ENCODE measurements around the gene TEX2.

Gene TEX2

GRCh38 chr17:64269687-64270649 lies 6.9 kb upstream of the TEX2 start:
- DNase-seq = no peak

DNA sequence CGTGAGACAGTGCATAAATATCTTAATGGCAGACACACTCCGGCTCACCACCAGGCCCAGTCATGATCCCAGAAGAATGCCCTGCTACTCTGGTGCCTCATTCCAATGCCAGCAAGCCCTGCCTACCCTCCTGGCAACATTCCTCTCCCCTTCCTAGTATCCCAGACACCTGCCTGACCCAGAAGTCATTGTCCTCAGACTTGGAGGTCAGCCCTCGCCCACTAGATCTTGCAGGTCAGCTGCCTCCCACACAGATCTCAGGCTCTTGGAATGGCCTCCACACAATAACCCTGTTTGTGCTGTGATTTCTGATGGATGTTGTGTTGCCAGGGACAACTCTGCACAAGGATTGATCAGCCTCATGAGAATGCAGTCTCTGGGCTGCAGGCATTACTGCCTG lies 1.8 kb upstream of the TEX2 start:
- no peak for DNase-seq

DNA sequence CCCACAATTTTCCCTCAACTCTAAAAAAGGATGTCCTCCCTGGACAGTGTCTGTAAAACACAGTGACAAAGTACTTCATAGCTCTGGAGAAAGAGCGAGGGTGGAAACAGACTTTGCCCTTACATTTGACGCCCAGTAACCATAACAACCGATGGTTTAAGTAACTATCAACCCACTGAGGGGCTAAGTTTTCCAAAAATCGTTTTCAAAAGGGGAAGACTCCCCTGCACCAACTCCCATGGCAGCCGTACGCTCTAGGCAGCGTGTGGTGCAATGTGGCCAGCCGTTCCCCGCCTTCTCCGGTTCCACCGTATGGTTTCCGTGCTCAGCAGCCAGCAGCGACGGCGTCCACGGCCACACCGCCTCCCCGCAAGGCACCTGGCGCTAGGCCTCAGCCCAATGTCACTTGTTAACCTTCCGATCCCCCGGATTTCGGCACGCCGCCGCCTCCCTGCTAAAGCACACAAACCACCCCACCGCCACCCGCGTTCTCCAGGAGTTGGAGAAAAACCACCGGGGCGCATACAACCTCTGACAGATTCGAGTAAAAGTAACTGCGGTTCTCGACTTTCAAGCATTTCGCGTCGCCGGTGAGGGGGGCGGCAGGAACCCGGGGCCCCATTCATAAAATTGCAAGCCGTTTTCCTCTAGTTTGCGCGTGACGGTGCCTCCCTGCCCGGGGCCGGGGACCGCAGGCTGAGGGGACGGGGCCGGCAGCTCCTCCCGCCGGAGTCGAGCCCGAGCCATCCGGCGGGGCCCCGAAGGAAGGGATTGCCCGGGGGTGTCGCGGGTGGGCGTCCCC lies 661 bp downstream of the TEX2 start:
- DNase-seq = peak; percentile 65 to 69

GRCh38 chr17:64261417-64262145 lies 1.5 kb downstream of the TEX2 start:
- DNase-seq = no peak

- no peak for DNase-seq
Observed at GRCh38 chr17:64260886-64261285, 2.2 kb downstream of the TEX2 start.

DNA sequence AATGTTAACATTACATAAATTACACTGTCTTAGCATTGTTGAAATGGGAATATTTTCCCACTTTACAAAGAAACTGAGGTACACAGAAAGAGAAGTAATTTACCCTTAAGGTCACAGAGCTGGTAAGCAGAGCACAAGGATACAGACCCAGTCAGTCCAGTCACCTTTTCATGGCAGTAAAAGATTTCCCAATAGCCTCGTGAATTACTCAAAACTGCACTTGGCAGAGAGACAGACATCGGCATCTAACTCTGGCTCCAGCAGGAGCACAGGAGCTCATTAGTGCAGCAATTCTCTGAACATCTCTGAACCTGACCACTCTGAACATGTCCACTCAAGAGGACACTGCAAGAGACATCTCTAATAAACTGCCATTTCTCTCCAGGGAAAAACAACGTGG lies 3.1 kb downstream of the TEX2 start:
- DNase-seq = no peak

DNA sequence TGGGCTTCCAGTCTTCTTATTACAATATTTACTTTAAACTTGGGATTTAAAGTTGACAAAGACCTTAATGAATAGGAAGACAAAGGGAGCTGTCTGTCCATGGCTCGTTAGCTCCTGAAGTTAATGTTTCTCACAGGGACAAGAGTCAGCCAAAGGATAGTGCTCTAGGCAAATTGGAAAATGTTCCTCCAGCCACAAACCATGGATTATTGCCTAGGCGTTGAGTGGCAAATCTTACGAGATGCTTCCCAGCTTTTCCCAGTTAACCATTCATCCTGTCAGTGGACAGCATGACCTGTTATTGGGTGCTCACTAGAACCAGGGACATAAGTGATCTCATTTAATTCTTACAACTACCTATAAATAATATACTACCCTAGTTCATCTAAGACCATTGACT lies 3.6 kb downstream of the TEX2 start:
- DNase-seq = no peak

DNA sequence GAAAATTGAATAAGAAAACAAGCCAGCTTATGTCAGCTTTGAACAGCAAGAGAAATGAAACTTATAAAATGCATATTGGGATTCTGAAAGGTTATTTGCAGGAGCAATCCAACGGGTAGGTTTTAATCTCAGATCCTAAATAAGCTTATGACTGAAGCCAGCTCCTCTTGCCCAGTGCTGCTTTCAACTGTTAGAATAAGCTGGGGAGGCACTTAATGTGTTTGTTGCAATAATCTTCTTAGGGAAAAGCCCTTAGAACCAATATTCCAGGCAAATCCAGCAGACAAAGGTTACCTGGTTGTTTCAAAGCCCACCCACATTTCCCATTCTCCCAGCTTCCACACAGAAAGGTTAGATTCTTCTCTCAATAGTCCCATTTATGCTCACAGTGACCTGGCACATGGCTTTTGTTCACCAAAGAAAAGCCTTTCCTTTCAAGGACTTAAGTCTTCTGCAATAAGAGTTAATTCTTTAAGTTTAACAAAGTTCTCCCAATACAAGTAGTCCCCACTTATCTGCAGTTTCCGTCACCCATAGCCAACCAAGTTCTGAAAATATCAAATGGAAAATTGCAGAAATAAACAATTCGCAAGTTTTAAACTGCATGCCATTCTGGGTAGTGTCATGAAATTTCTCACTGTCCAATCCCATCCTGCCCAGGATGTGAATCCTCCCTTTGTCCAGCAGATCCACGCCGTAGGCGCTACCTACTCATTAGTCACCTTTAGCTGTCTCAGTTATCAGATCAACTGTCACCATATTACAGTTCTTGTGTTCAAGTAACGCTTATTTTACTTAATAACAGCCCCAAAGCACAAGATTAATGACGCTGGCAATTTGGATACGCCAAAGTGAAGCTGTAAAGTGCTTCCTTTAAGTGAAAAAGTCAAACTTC lies 5.9 kb downstream of the TEX2 start:
- DNase-seq = no peak

DNA sequence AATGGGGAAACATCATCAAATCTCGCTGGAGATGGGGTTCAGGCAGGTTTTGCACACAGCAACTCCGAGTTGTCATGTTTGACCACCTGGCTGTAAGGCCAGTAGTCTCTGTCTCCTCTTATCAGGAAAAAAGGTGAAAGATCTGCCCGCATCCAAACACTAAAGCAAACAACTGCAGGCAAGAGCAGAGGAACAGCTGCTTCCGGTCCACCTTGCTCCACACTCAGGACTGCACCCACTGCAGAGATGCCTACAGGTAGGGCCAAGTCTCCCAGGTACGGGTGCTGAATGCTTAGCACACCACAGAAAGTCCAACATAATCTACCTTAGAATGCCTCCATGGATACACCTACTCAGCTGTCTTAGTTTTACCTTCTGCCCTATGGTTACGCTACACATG lies 7.3 kb downstream of the TEX2 start:
- no peak for DNase-seq

DNA sequence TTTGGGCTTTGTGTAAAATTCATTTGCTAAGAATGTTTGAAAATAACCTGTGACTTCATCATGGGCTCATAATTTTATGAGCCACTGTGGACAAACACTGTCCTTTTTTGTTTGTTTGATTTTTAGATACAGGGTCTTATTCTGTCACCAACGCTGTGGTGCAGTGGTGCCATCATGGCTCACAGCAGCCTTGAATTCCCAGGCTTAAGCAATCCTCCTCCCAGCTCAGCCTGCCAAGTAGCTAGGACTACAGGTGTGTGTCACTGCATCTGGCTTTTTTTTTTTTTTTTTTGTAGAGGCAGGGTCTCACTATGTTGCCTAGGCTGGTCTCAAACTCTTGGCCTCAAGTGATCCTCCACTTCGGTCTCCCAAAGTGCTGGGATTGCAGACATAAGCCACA lies 8.3 kb downstream of the TEX2 start:
- DNase-seq = no peak

- DNase-seq = no peak
Observed at GRCh38 chr17:64253470-64253869, 9.6 kb downstream of the TEX2 start.

DNA sequence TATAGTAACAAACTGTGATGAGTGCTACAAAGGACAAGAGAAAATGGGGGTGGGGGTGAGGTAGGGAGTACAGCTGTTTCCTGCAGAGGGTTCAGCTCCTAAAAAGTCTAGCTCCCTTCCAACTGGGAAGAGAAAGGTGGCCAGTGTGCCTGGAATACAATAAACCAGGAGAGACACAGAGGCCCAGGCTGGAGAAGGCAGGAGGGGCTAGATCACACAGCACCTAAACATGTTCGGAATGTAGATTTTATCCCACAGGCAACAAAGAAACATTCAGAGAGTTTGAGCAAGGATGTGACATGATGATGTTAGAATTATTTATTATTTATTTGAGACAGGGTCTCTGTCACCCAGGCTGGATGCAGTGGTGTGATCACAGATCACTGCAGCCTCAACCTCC lies 10.2 kb downstream of the TEX2 start:
- no peak for DNase-seq

GRCh38 chr17:64250233-64250835 lies 12.7 kb downstream of the TEX2 start:
- DNase-seq = no peak

GRCh38 chr17:64247836-64248235 lies 15.2 kb downstream of the TEX2 start:
- DNase-seq = no peak

DNA sequence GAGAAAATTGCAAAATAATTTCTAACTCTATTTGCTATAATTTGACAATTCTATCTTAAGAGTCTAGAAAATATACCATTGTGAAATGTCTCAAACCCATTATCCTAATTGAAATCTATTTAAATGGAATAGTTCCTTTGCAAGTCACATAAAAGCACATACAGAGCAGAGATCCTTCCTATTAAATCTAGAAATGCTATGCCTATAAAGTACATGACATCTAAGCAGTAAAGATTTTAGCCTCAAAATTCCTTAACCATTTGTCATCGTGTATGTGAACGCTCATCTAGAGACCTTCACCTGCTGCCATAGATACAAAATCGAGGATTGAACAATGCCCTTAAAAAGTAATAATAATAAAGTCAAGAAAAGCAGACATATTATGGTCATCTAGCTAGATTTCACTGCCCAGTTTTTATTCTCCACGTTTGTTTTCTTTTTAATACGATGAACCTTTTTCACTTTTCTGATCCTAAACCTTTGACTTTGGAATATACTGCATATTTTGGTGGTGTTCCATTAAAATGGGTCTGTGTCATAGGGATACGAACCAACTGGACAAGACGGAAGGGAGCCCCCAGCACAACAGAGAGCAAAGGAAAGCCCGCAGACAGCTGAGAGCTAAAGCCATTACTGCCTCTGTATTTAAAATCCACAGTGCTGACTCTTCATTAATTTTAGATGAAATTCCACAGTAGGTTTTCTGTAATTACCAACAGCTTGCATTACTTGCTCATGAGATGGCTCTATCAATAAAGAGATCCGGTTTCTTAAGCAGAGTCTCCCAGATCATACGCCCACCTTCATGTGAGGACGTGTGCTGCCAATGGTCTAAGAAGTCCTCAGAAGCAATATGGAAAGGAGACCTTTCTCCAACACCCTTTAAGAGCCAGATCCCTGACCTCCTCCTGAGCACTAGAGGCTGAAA lies 17.6 kb downstream of the TEX2 start:
- DNase-seq = no peak

DNA sequence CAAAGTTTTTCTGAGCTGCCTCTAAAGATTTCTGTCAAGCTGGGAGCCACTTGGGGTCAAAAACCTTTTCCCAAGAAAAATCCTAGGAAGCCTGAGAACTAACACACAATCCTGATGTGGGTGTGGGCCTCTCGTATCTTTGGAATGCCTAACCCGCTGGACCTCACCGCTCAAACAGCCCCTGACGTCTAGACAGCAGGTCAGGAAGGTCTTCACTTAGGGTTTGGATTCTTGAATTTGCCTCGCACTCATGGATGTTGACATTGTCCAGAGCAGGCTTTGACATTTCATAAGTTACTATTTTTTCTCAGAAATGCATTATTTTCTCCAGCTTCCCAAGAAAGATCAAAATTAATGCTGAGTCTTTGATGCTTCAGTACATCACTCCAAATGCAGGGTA lies 18.9 kb downstream of the TEX2 start:
- no peak for DNase-seq

DNA sequence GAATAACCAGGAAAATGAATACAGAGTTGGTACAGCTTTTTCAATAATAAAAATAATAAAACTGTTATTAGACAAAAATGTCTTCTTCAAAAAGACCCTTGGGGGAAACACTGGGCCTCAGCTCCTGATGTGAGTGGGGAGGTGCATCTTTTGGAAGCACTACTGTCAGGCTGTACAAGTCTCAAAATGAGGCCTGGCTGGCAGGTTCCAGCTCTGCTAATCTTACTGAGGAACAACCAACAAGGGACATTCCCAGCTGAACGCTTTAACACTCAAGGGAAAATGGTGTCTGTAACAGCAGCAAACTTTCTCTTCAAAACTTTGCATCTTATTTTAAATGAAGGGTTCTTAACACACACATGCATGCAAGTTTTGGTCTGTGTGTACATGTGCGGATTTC lies 19.7 kb downstream of the TEX2 start:
- no peak for DNase-seq

GRCh38 chr17:64242633-64243032 lies 20.4 kb downstream of the TEX2 start:
- DNase-seq = no peak

DNA sequence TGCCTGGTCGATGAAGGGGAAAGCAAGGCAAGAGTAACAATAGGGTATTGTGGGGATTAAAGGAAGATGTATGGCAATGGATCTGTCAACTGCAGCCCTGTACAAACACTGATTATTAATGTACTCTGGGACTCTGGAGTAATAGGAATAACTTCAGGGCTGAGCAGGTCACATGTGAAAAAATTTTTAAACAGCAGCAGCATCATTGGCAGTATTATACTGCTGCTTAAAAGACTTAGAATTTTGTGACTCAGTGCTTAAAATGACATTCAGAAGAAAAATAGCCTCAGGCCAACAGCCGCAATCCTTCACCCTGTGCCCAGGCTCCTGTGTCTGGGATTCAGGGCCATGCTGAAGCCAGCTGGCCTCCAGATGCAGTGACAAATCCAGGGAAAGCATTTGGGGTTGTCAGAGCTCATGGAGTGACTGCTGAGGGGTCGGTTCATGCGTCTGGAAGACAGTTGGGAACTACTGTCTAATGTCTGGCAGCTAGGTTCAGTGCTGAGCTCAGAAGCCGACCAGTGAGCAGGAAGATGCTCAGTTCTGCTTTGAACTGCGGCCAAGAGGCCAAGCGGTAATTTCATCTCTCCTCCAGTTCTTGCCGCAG lies 22.2 kb downstream of the TEX2 start:
- DNase-seq = no peak

- no peak for DNase-seq
Observed at GRCh38 chr17:64240261-64240740, 22.8 kb downstream of the TEX2 start.

All from stimulated activated CD4-positive, alpha-beta T cell treated with anti-CD3 and anti-CD28 coated beads, Interleukin-2, amount 100 ng/mL, for 24 hours (primary cell).